Esophagus (tissue), 2 donors: ENCODE results near the gene HMSD. TPM values are rescaled to one million over a fixed set of nuclear protein-coding genes. Genes with fewer than 3 reads are reported as not detected.
A peak's percentile ranks its signal among the peaks of the same experiment; 100 is the strongest.

Source experiments
- H3K27ac ChIP-seq, 2 donors: one replicate each; pipeline ENCODE4 v1.5.1; 2013; ENCODE audit warnings: low read depth in 2 of 2, mild to moderate bottlenecking in 2 of 2, inconsistent platforms in 1 of 2, low read length in 1 of 2, moderate library complexity in 1 of 2
- H3K27me3 ChIP-seq, 2 donors: one replicate each; pipeline ENCODE4 v1.6.1; 2013; ENCODE audit warnings: low read length in 2 of 2, control low read depth in 1 of 2, mild to moderate bottlenecking in 1 of 2; ENCODE audit not compliant: insufficient read depth in 2 of 2, control insufficient read depth in 1 of 2
- H3K36me3 ChIP-seq, 2 donors: one replicate each; pipeline ENCODE4 v1.6.1; 2013; ENCODE audit warnings: low read length in 1 of 2; ENCODE audit not compliant: control insufficient read depth in 2 of 2, insufficient read depth in 2 of 2
- H3K4me1 ChIP-seq, 2 donors: one replicate each; pipeline ENCODE4 v1.6.1; 2013; ENCODE audit warnings: low read length in 1 of 2; ENCODE audit not compliant: control insufficient read depth in 2 of 2, insufficient read depth in 2 of 2
- H3K4me3 ChIP-seq, 2 donors: one replicate each; pipeline ENCODE4 v1.5.1; 2013; ENCODE audit warnings: low read length in 2 of 2, mild to moderate bottlenecking in 2 of 2, low read depth in 1 of 2, moderate library complexity in 1 of 2
- H3K9me3 ChIP-seq, 2 donors: one replicate each; pipeline ENCODE4 v1.6.1; 2013; ENCODE audit warnings: mild to moderate bottlenecking in 2 of 2, low read depth in 1 of 2, low read length in 1 of 2, moderate library complexity in 1 of 2; ENCODE audit not compliant: control insufficient read depth in 2 of 2, insufficient read depth in 1 of 2
- WGBS, 2 donors: extraction: QIAGEN DNeasy Blood & Tissue Kit; methylation state at CpG; one replicate each; pipeline ENCODE4 v1.1.7; 2013; 5-methylcytosine and 5-hydroxymethylcytosine counted together
- polyA plus RNA-seq, 2 donors: library from polyadenylated mRNA; stranded (reverse); fragments of 200-250 nt; gene quantifications; one replicate each; pipeline ENCODE4 v1.2.3, GENCODE V29; 2013
- donor health status: healthy with polysubstance abuse.
- donor health status: Bipolar disorder and iron deficiency.

The HMSD gene, protein sequence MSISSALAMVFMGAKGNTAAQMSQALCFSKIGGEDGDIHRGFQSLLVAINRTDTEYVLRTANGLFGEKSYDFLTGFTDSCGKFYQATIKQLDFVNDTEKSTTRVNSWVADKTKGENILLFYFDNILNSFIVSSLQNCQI
- under 1 TPM; 0.26 to 0.55 TPM for polyA plus RNA-seq

DNA sequence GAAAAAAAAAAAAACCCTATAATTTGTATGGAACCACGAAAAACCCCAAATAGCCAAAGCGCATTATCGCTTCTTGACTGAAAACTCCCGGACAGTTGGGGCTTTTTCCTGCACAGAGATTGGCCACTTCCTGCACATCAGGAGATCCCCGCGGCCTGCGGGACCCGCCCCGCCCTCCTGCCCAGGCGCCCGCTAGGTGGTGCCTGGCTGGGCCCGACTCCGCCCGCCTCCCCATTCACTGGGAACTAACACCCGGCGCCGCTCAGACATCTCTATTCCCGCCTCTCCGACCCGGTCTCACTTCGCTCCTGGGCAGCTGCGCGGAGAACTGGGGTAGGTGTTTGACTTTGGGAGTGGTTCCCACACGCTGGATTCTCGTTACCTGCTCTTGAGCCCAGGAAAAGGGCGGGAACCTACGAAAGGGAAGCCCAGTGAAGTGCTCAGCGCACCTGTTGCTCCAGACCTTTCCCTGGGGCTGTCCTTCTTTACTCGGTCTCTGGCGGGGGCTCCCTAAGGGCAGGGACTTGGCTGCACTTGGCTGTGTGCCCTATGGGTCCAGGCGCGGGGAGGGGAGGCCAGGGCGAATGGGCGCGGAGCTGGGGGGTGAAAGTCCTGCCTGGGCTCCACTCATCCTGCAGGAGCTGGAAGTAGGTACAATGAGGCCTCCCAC lies at the start of gene HMSD:
Gene HMSD, plus strand, starts transcription at position 234 of the 670 bp plus-strand sequence. CDS start 4,155 bp downstream, outside the sequence.
- Histone ChIP-seq H3K27me3 (no peaks in the 10 kb centered on the region), H3K4me1 (peaks cover 4% of the 10 kb centered on the region in 2 donors), H3K4me3 (peak within 1 kb of the TSS; percentile 33 to 41), H3K27ac (peak within 1 kb of the TSS; percentile 33 to 36), H3K9me3 (no peaks in the 10 kb centered on the region), H3K36me3 (no peaks in the 10 kb centered on the region)
- 10 to 16% methylated on average over 34 to 35 of the region's 35 CpGs for WGBS, 2 donors

DNA sequence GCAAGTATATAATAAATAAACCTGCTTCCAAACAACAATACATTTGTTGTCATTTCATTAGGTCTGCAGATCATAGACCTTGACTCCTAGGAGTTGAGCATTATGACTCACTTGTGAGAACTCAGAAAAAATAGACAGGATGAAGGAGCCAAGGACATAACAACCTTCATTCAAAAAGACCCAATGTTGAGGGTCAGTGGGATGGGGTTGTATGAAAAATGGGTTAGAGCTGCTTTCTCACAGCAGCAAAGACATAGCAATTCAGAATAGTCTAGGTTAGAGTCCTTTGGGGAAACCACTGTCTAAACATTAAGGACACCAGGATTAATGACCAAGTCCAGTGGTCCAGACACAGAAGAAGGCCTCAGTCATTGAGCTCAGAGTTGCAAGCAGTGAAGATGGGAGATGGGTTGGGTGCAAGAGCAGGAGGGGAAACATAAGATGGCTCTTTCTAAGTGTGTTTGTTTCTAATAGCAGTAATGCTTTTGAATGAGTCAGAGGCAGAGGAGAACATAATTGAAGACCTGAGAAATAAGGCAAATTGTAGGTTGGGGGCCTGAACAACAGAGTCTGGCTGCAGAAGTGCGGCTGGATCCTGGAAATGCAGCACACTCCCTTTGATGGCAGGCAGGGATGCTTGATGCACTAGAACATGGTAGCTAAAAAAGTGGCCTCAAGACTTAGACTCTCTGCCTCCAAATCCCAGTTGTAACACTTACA lies 45.1 kb upstream of the HMSD start:
- H3K27ac ChIP-seq, result no peak overlapping the region
- no peaks in the 10 kb centered on the region for H3K9me3 ChIP-seq

GRCh38 chr18:63904694-63905093 lies 44.4 kb upstream of the HMSD start:
- no peaks in the 10 kb centered on the region for H3K9me3 ChIP-seq
- H3K27me3 ChIP-seq, result no peaks in the 10 kb centered on the region
- no peaks in the 10 kb centered on the region for H3K36me3 ChIP-seq
- WGBS, 2 donors, result 69 to 80% methylated on average over 1 of the region's 1 CpG
- no peaks in the 10 kb centered on the region for H3K4me1 ChIP-seq
- H3K27ac ChIP-seq, result no peak overlapping the region
- H3K4me3 ChIP-seq, result no peak overlapping the region

More for the DNA sequence above, 45.1 kb upstream of the HMSD start:
- H3K36me3 ChIP-seq, result no peaks in the 10 kb centered on the region
- H3K4me3 ChIP-seq, result no peak overlapping the region
- no peaks in the 10 kb centered on the region for H3K27me3 ChIP-seq
- WGBS, 2 donors, result 92 to 95% methylated on average over 1 of the region's 1 CpG
- H3K4me1 ChIP-seq, result no peaks in the 10 kb centered on the region

DNA sequence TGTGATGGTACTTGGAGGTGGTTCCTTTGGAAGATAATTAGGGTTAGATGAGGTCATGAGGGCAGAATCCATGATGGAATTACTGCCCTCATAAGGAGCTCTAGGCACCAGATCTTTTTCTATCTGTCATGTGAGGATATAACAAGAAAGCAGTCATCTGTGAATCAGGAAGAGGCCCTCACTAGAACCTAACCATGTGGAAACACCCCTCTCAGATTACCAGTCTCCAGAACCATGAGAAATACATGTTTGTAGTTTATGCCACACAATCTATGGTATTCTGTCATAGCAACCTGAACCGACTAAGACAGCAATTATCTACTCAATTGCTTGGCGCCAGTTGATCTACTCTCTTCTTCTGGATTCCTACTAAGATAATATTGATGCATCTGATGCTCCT lies 43.7 kb upstream of the HMSD start:
- Histone ChIP-seq H3K27ac (no peak overlapping the region), H3K36me3 (no peaks in the 10 kb centered on the region), H3K27me3 (no peaks in the 10 kb centered on the region), H3K4me3 (no peak overlapping the region), H3K9me3 (no peaks in the 10 kb centered on the region), H3K4me1 (no peaks in the 10 kb centered on the region)
- WGBS, 2 donors, result 94 to 96% methylated on average over 2 of the region's 2 CpGs

GRCh38 chr18:63906056-63906455 lies 43.0 kb upstream of the HMSD start:
- 89 to 90% methylated on average over 1 of the region's 1 CpG for WGBS, 2 donors
- H3K4me3 ChIP-seq, result no peak overlapping the region
- no peaks in the 10 kb centered on the region for H3K9me3 ChIP-seq
- no peak overlapping the region for H3K27ac ChIP-seq
- H3K36me3 ChIP-seq, result no peaks in the 10 kb centered on the region
- no peaks in the 10 kb centered on the region for H3K4me1 ChIP-seq
- H3K27me3 ChIP-seq, result no peaks in the 10 kb centered on the region

- no peaks in the 10 kb centered on the region for H3K36me3 ChIP-seq
- H3K4me3 ChIP-seq, result no peak within 1 kb of the TSS
Observed at GRCh38 chr18:63907664-63908063, 41.4 kb upstream of the HMSD start, which contains the start of gene SERPINB10. TSS of gene SERPINB10 (plus strand) at chr18:63907958. CDS start at chr18:63915511, 7,553 bp downstream.

GRCh38 chr18:63908858-63909257 lies 40.2 kb upstream of the HMSD start:
- WGBS, 2 donors, result 83% methylated on average over 1 of the region's 1 CpG
- no peaks in the 10 kb centered on the region for H3K9me3 ChIP-seq
- no peak overlapping the region for H3K27ac ChIP-seq
- H3K27me3 ChIP-seq, result no peaks in the 10 kb centered on the region
- no peaks in the 10 kb centered on the region for H3K4me1 ChIP-seq
- H3K36me3 ChIP-seq, result no peaks in the 10 kb centered on the region
- no peak overlapping the region for H3K4me3 ChIP-seq

More at GRCh38 chr18:63907664-63908063, 41.4 kb upstream of the HMSD start, which contains the start of gene SERPINB10:
- Histone ChIP-seq H3K4me1 (no peaks in the 10 kb centered on the region), H3K27ac (peak within 1 kb of the TSS in 1 of 2 donors; percentile 42), H3K27me3 (no peaks in the 10 kb centered on the region), H3K9me3 (no peaks in the 10 kb centered on the region)

- WGBS, 2 donors, result 35 to 48% methylated on average over 2 of the region's 2 CpGs
Observed at GRCh38 chr18:63909870-63910269, 39.2 kb upstream of the HMSD start.

DNA sequence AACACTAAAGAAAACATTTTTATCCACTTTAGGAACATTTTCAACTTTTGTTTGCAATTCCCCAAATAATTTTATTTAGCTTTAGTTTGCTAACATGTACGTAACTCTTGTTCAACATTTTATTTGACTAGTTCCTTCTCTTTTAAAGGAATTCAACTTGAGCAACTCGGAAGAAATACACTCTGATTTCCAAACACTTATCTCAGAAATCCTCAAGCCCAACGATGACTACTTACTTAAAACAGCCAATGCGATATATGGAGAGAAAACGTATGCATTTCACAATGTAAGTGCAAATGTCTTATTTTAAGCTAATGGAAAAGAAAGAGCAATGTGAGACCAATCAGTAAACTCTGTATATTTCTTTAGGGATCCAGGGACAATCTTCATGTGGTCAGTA lies 31.3 kb upstream of the HMSD start:
- Histone ChIP-seq H3K36me3 (no peaks in the 10 kb centered on the region), H3K4me3 (no peak overlapping the region), H3K27ac (no peak overlapping the region), H3K4me1 (no peaks in the 10 kb centered on the region), H3K9me3 (no peaks in the 10 kb centered on the region), H3K27me3 (no peaks in the 10 kb centered on the region)
- 88% methylated on average over 5 of the region's 5 CpGs for WGBS, 2 donors

More at GRCh38 chr18:63909870-63910269, 39.2 kb upstream of the HMSD start:
- Histone ChIP-seq H3K36me3 (no peaks in the 10 kb centered on the region), H3K27me3 (no peaks in the 10 kb centered on the region), H3K9me3 (no peaks in the 10 kb centered on the region), H3K4me1 (no peaks in the 10 kb centered on the region), H3K27ac (no peak overlapping the region), H3K4me3 (no peak overlapping the region)
